ENCODE results near the gene QRSL1. TPM values are rescaled to one million over a fixed set of nuclear protein-coding genes. Genes with fewer than 3 reads are reported as not detected.

Gene QRSL1
- total RNA-seq, 1 donor from 2014 or later = 10.9 TPM

- Mint-ChIP-seq H3K36me3 (ENCODE audit: low read depth, unreplicated experiment) (peaks cover 8% of the 10 kb centered on the region), H3K4me1 (ENCODE audit: unreplicated experiment) (no peaks in the 10 kb centered on the region), H3K27me3 (ENCODE audit: unreplicated experiment) (peaks cover 3% of the 10 kb centered on the region), H3K9me3 (ENCODE audit: unreplicated experiment) (peaks cover 5% of the 10 kb centered on the region), H3K27ac (ENCODE audit: unreplicated experiment) (no peak overlapping the region), H3K4me3 (ENCODE audit: unreplicated experiment) (no peak overlapping the region)
- no peak for TF ChIP-seq CTCF (IDR thresholded peaks at IDR 0.05; ENCODE audit: unreplicated experiment)
- no peak for DNase-seq (ENCODE audit: low spot score)
Measured at GRCh38 chr6:106702451-106703110, 73.2 kb downstream of the QRSL1 start.

- Mint-ChIP-seq H3K4me3 (ENCODE audit: unreplicated experiment) (no peak overlapping the region), H3K27me3 (ENCODE audit: unreplicated experiment) (peaks cover 3% of the 10 kb centered on the region), H3K36me3 (ENCODE audit: low read depth, unreplicated experiment) (peaks cover 8% of the 10 kb centered on the region), H3K9me3 (ENCODE audit: unreplicated experiment) (peaks cover 5% of the 10 kb centered on the region), H3K27ac (ENCODE audit: unreplicated experiment) (no peak overlapping the region), H3K4me1 (ENCODE audit: unreplicated experiment) (no peaks in the 10 kb centered on the region)
- no peak for DNase-seq (ENCODE audit: low spot score)
- TF ChIP-seq CTCF (IDR thresholded peaks at IDR 0.05; ENCODE audit: unreplicated experiment) = no peak
Measured at GRCh38 chr6:106704327-106704726, 74.9 kb downstream of the QRSL1 start.

DNA sequence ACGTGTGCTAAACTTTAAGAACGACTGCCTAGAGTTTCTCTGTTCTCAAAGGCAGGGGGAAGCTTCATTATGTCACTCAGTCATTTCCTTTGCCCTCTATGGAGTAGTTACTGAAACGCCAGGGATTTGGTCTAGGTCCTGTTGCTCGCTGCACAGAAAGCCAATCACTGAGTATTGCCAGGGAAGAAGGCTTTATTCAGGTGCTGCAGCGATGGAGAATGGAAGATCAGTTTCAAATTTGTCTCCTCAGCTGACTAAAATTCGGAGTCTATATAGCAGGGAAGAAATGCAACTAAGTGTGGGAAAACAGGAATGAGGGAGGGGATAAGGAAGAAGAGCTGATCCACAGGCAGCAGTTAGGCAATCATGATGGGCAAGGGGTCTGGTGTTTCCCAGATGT is 75.8 kb downstream of the QRSL1 start:
- Mint-ChIP-seq H3K4me3 (ENCODE audit: unreplicated experiment) (no peak overlapping the region), H3K4me1 (ENCODE audit: unreplicated experiment) (peaks cover 2% of the 10 kb centered on the region), H3K27me3 (ENCODE audit: unreplicated experiment) (peaks cover 2% of the 10 kb centered on the region), H3K9me3 (ENCODE audit: unreplicated experiment) (peaks cover 5% of the 10 kb centered on the region), H3K27ac (ENCODE audit: unreplicated experiment) (no peak overlapping the region), H3K36me3 (ENCODE audit: low read depth, unreplicated experiment) (peaks cover 8% of the 10 kb centered on the region)
- DNase-seq (ENCODE audit: low spot score) = no peak
- TF ChIP-seq CTCF (IDR thresholded peaks at IDR 0.05; ENCODE audit: unreplicated experiment) = no peak

DNA sequence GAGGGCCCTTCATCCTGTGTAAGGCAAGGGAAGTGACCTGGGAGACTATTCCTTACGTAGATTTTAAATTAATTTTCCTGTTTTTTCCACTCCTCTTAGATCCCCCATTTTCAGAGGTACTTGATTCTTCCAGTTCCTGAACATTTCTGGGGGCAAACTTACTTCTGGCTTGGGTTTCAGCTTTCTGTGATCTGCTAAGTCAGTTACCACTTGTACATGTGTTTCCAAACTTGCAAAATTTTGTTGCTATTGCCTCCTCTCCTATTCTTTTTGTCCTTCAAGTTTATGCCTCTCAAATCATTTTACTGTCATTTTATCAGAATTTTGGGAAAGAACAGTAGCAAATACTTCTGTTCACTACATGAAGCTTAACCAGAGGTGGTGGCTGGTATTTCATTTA is 81.2 kb downstream of the QRSL1 start:
- H3K27ac Mint-ChIP-seq (ENCODE audit: unreplicated experiment) = peak overlapping the region; percentile 85
- peaks cover 18% of the 10 kb centered on the region for H3K4me1 Mint-ChIP-seq (ENCODE audit: unreplicated experiment)
- H3K36me3 Mint-ChIP-seq (ENCODE audit: low read depth, unreplicated experiment) = peaks cover 4% of the 10 kb centered on the region
- H3K4me3 Mint-ChIP-seq (ENCODE audit: unreplicated experiment) = no peak overlapping the region
- TF ChIP-seq CTCF (IDR thresholded peaks at IDR 0.05; ENCODE audit: unreplicated experiment) = no peak
- no peak for DNase-seq (ENCODE audit: low spot score)
- H3K9me3 Mint-ChIP-seq (ENCODE audit: unreplicated experiment) = no peaks in the 10 kb centered on the region
- no peaks in the 10 kb centered on the region for H3K27me3 Mint-ChIP-seq (ENCODE audit: unreplicated experiment)

DNA sequence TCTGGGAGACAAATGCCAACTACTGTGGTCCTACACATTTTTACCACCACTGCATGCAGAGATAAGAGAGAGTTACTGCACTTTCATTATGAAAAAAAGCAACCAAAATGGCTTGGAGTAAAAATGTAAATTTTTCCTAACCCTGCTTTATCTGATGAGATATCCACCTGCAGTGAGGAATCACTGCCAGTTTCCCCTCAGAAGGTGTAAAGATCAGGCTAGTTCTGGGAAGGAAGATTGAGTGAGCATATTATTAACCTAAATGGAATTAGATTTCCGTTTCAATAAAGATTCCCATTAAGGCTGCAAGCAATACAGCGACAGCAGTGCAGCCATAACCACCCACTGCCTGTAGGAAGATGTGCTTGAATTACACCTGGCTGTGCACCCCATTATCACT is 84.9 kb downstream of the QRSL1 start:
- no peak overlapping the region for H3K4me3 Mint-ChIP-seq (ENCODE audit: unreplicated experiment)
- no peak for DNase-seq (ENCODE audit: low spot score)
- no peaks in the 10 kb centered on the region for H3K9me3 Mint-ChIP-seq (ENCODE audit: unreplicated experiment)
- no peak overlapping the region for H3K27ac Mint-ChIP-seq (ENCODE audit: unreplicated experiment)
- no peaks in the 10 kb centered on the region for H3K27me3 Mint-ChIP-seq (ENCODE audit: unreplicated experiment)
- H3K36me3 Mint-ChIP-seq (ENCODE audit: low read depth, unreplicated experiment) = no peaks in the 10 kb centered on the region
- H3K4me1 Mint-ChIP-seq (ENCODE audit: unreplicated experiment) = peaks cover 37% of the 10 kb centered on the region
- TF ChIP-seq CTCF (IDR thresholded peaks at IDR 0.05; ENCODE audit: unreplicated experiment) = no peak

All from endothelial cell (in vitro differentiated cells).